Inflammatory macrophage treated with lipopolysaccharide for 1 hour (primary cell): ENCODE results near the gene NFIA.

Experiments
- DNase-seq, 2 donors: peaks; one replicate each; pipeline ENCODE4 v3.0.0-alpha.2; 2020 to 2022

The NFIA gene

GRCh38 chr1:61379693-61380092, 297.3 kb downstream of the NFIA start:
- no peak for DNase-seq

GRCh38 chr1:61380561-61380960, 298.2 kb downstream of the NFIA start:
- no peak for DNase-seq

GRCh38 chr1:61386323-61386722, 304.0 kb downstream of the NFIA start:
- DNase-seq = no peak

GRCh38 chr1:61386770-61387169, 304.4 kb downstream of the NFIA start:
- no peak for DNase-seq

GRCh38 chr1:61387829-61388228, 305.5 kb downstream of the NFIA start:
- DNase-seq = no peak

- DNase-seq = no peak
Observed at GRCh38 chr1:61388566-61388965, 306.2 kb downstream of the NFIA start.

- no peak for DNase-seq
Observed at GRCh38 chr1:61389194-61389925, 307.0 kb downstream of the NFIA start.

GRCh38 chr1:61389926-61390845, 307.8 kb downstream of the NFIA start:
- no peak for DNase-seq

GRCh38 chr1:61391730-61392129, 309.4 kb downstream of the NFIA start:
- DNase-seq = no peak

GRCh38 chr1:61392409-61393242, 310.3 kb downstream of the NFIA start:
- DNase-seq = no peak

GRCh38 chr1:61393575-61393974, 311.2 kb downstream of the NFIA start:
- DNase-seq = no peak

GRCh38 chr1:61395146-61395800, 312.9 kb downstream of the NFIA start:
- no peak for DNase-seq

- no peak for DNase-seq
Observed at GRCh38 chr1:61397495-61397894, 315.1 kb downstream of the NFIA start.

- DNase-seq = no peak
Observed at GRCh38 chr1:61397935-61398334, 315.6 kb downstream of the NFIA start.

GRCh38 chr1:61399199-61399598, 316.8 kb downstream of the NFIA start:
- no peak for DNase-seq

- DNase-seq = no peak
Observed at GRCh38 chr1:61400131-61400770, 317.9 kb downstream of the NFIA start.

GRCh38 chr1:61400997-61401396, 318.6 kb downstream of the NFIA start:
- no peak for DNase-seq

- DNase-seq = peak; percentile 21 to 36
Observed at GRCh38 chr1:61403679-61404596, 321.6 kb downstream of the NFIA start.

GRCh38 chr1:61404597-61405376, 322.4 kb downstream of the NFIA start:
- DNase-seq = no peak

GRCh38 chr1:61406467-61406866, 324.1 kb downstream of the NFIA start:
- DNase-seq = no peak
